Loucy (cell line): ENCODE measurements around the gene MCC.

Source experiments
- CTCF ChIP-seq: fragments of 200-600 bp; sonication (generic); conservative IDR thresholded peaks from 2 replicates; pipeline ENCODE4 v1.5.1; 2014; ENCODE audit warnings: mild to moderate bottlenecking, antibody characterized with exemption, low read length
- EZH2phosphoT487 ChIP-seq: fragments of 200-600 bp; IDR thresholded peaks from 2 replicates; pipeline ENCODE4 v1.6.1; 2018; ENCODE audit warnings: antibody characterized with exemption, mild to moderate bottlenecking, moderate library complexity, borderline replicate concordance

GRCh38 chr5:113243349-113243664 lies 244.9 kb downstream of the MCC start:
- TF ChIP-seq CTCF (no peak), EZH2phosphoT487 (no peak)
